Thoracic aorta (tissue), 2 donors: ENCODE results near the gene CTBP2. TPM values are rescaled to one million over a fixed set of nuclear protein-coding genes. Genes with fewer than 3 reads are reported as not detected.

Source experiments
- ATAC-seq: fragments of 150-250 bp; one replicate; pipeline ENCODE4 v1.8.0; 2017; ENCODE audit warnings: low read depth; ENCODE audit not compliant: insufficient number of reproducible peaks, low FRiP score
- DNase-seq: peaks from one replicate; pipeline ENCODE4 v3.0.0-alpha.2; 2020; ENCODE audit warnings: low spot score
- H3K27ac ChIP-seq, 2 donors: fragments of 200-600 bp; sonication (generic); 1 replicate in 1 of 2; 2 replicates in 1 of 2; pipeline ENCODE4 v1.5.1; 2016; ENCODE audit warnings: mild to moderate bottlenecking in 2 of 2, moderate library complexity in 2 of 2
- H3K27me3 ChIP-seq: fragments of 200-600 bp; sonication (generic); replicated peaks from 2 replicates; pipeline ENCODE4 v1.6.0; 2016; ENCODE audit warnings: mild to moderate bottlenecking; ENCODE audit not compliant: insufficient read depth
- H3K36me3 ChIP-seq: fragments of 200-600 bp; sonication (generic); one replicate; pipeline ENCODE4 v1.5.1; 2016
- H3K4me1 ChIP-seq, 2 donors: fragments of 200-600 bp; sonication (generic); 1 replicate in 1 of 2; 2 replicates in 1 of 2; pipeline versions ENCODE4 v1.5.1 to v1.6.0; 2016; ENCODE audit warnings: low read depth in 2 of 2, mild to moderate bottlenecking in 1 of 2; ENCODE audit not compliant: control insufficient read depth in 1 of 2
- H3K4me3 ChIP-seq: fragments of 200-600 bp; sonication (generic); 2 replicates; pipeline ENCODE4 v1.5.1; 2016; ENCODE audit warnings: mild to moderate bottlenecking
- H3K9me3 ChIP-seq: fragments of 200-600 bp; sonication (generic); 2 replicates; pipeline ENCODE4 v1.5.1; 2016
- total RNA-seq, 2 donors: library from RNA; depleted of rRNA; stranded (reverse); fragments of >200 nt; gene quantifications; one replicate each; pipeline versions ENCODE4 v1.1.0 to v1.2.3, GENCODE V29; 2016
- TF ChIP-seq, protein P1 (sequence below): fragments of 200-600 bp; sonication (generic); IDR thresholded peaks from one replicate; pipeline ENCODE4 v1.5.1; 2019; ENCODE audit warnings: antibody characterized with exemption

Gene CTBP2
- total RNA-seq, 2 donors from 2014 or later: 62.8 to 80.6 TPM

DNA sequence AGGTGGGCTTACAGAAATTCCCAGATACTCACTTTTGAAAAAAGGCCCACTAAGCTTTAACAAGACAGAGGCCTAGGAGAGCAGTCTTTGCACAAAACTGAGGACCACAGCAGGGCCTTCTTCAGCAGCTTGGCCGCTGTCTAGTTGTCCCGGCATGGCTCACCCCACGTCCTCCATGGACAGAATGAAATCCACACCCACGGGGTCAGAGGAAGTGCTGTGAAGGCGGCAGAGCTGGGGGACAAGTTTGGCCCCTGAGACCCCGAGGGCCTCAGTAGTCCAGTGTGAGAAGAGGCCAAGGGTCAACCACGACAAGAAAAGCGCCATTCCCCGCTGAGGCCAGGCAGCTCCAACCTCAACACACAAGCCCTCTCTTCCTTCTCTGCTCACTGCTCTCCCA, 139.5 kb downstream of the CTBP2 start:
- DNase-seq (no peak), ATAC-seq (no peak)
- no peak overlapping the region for H3K4me3 ChIP-seq
- TF ChIP-seq, protein P1, sequence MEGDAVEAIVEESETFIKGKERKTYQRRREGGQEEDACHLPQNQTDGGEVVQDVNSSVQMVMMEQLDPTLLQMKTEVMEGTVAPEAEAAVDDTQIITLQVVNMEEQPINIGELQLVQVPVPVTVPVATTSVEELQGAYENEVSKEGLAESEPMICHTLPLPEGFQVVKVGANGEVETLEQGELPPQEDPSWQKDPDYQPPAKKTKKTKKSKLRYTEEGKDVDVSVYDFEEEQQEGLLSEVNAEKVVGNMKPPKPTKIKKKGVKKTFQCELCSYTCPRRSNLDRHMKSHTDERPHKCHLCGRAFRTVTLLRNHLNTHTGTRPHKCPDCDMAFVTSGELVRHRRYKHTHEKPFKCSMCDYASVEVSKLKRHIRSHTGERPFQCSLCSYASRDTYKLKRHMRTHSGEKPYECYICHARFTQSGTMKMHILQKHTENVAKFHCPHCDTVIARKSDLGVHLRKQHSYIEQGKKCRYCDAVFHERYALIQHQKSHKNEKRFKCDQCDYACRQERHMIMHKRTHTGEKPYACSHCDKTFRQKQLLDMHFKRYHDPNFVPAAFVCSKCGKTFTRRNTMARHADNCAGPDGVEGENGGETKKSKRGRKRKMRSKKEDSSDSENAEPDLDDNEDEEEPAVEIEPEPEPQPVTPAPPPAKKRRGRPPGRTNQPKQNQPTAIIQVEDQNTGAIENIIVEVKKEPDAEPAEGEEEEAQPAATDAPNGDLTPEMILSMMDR: no peak
- H3K4me1 ChIP-seq: peaks cover 61 to 100% of the 10 kb centered on the region in 2 donors
- H3K27ac ChIP-seq: peak overlapping the region; percentile 55 to 97
- H3K36me3 ChIP-seq: no peaks in the 10 kb centered on the region
- H3K27me3 ChIP-seq: no peaks in the 10 kb centered on the region
- no peaks in the 10 kb centered on the region for H3K9me3 ChIP-seq

DNA sequence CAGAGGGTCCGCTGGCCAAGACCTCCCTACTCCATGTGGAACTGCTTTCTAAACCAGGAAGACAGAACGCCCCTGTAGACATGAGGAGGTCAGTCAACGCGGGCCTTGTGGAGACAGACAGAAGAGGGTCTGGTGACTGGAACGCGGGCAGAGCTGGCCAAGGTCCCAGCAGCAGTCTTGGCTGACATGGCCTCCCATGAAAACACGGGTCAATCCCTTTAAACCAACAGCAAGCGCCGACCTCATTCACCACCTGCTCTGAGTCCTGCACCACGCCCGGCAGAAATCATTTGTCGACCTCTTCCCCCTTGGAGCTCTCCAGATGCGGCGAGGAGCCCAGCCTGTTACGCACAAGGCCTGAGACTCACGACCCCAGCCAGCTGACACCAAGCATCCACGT, 140.0 kb downstream of the CTBP2 start:
- no peak for DNase-seq
- ATAC-seq: no peak

DNA sequence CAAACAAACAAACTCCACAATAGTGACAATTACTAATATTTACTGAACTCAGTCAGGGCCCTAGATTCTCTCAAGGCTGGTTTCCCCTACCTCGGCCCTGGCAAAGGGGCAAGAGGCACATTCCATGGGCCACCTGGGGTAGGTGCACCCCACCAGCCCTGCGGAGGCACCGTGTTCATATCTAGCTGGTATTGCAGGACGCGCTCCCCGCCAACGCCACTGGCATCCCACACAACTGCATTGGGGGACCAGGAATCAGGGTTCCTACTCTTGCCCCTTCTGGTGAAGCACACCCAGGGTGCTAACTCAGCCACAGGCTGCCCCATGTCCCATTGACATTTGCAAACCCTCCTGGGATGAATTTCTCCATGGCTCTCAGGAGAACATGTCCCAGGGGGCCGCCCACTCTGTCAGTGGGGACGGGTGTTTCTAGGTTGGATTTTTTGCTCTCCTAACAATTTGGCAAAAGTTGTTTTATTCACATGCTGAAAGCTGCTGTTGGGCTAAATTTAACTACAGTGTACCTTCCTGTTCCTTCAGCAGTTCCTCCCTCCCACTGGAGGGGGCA, 141.7 kb downstream of the CTBP2 start:
- H3K4me1 ChIP-seq: peaks cover 61 to 100% of the 10 kb centered on the region in 2 donors
- DNase-seq (no peak), ATAC-seq (no peak)
- TF ChIP-seq, protein P1: no peak
- peak overlapping the region; percentile 93 to 97 for H3K27ac ChIP-seq
- H3K9me3 ChIP-seq: no peaks in the 10 kb centered on the region
- no peaks in the 10 kb centered on the region for H3K27me3 ChIP-seq
- no peak overlapping the region for H3K4me3 ChIP-seq
- no peaks in the 10 kb centered on the region for H3K36me3 ChIP-seq

More for the DNA sequence above, 140.0 kb downstream of the CTBP2 start:
- no peaks in the 10 kb centered on the region for H3K36me3 ChIP-seq
- H3K4me1 ChIP-seq: peaks cover 62 to 100% of the 10 kb centered on the region in 2 donors
- H3K4me3 ChIP-seq: no peak overlapping the region
- TF ChIP-seq, protein P1: no peak
- no peaks in the 10 kb centered on the region for H3K27me3 ChIP-seq
- peak overlapping the region; percentile 93 to 97 for H3K27ac ChIP-seq
- H3K9me3 ChIP-seq: no peaks in the 10 kb centered on the region

DNA sequence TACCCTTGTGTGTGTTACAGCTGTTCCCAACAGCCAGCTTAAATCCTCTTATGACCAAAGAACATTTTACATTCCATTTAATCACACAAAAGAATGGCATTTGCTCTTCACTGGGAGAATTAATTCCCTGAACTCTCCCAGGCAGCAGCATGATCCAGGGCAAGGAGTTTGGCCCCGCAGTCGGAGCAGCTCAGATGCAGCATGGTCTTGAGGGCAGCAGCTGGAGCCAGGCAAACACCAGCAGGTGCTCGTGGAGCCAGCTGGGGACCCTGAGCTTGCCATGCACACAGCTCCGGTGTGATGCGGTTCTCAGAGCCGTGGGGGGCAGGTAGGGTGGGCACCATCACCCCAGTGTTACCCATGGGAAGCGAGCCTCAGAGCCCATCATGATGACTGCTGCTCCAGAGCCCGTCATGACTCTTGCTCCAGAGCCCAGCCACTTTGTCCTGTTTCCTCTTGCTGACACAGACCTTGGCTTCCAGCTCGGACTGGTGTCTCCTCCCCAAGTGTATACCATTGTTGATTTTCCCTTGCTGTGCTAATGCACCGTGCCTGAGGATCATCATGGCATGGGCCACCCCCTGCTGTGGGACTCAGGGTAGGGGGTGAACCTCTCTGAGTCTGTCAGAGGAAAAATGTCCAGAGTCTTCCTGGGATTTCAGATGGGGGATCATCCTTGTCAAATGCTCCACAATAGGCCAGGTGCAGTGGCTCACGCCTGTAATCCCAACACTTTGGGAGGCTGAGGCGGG, 142.6 kb downstream of the CTBP2 start:
- Histone ChIP-seq H3K27ac (peak overlapping the region; percentile 93 to 97), H3K36me3 (no peaks in the 10 kb centered on the region), H3K4me1 (peaks cover 56 to 100% of the 10 kb centered on the region in 2 donors), H3K9me3 (no peaks in the 10 kb centered on the region), H3K27me3 (no peaks in the 10 kb centered on the region), H3K4me3 (no peak overlapping the region)
- ATAC-seq (no peak), DNase-seq (no peak)
- TF ChIP-seq, protein P1: no peak

DNA sequence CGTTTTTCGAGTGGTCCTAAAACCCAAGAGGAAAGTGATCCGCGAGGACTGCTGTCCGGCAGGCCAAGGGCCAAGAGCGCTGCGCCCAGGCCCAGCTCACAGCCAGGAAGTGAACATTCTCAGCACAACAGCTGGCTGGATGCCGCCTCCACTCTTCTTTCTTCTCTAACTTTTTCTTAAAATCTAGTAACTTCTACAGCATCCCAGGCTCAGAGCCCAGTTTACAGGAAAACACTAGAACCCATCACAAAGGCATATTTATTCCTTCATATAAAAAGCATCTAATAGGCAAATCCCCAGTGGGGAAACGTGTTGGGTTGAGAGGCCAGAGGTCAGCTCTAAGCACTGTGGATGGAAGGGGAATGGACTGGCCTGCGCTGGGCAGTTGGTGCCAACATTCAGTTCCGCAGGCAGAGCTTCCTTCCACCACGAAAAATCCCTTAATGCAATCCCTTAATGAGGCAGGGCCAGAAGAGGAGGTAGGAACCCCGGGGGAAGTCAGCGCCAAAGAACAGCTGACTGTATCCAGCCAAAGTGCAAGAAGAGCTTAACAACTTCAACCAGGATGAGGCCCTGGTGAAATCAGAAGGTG, 143.7 kb downstream of the CTBP2 start:
- no peaks in the 10 kb centered on the region for H3K27me3 ChIP-seq
- peak overlapping the region; percentile 41 for H3K4me3 ChIP-seq
- no peak for DNase-seq
- peak; percentile 3 for ATAC-seq
- peaks cover 53 to 100% of the 10 kb centered on the region in 2 donors for H3K4me1 ChIP-seq
- peak overlapping the region; percentile 93 to 97 for H3K27ac ChIP-seq
- no peaks in the 10 kb centered on the region for H3K36me3 ChIP-seq
- no peaks in the 10 kb centered on the region for H3K9me3 ChIP-seq
- TF ChIP-seq, protein P1: no peak
